ENCODE results near the gene INS. TPM values are rescaled to one million over a fixed set of nuclear protein-coding genes. Genes with fewer than 3 reads are reported as not detected.

The INS gene
- total and polyA plus RNA-seq, 3 donors from 2014 or later, result not detected

DNA sequence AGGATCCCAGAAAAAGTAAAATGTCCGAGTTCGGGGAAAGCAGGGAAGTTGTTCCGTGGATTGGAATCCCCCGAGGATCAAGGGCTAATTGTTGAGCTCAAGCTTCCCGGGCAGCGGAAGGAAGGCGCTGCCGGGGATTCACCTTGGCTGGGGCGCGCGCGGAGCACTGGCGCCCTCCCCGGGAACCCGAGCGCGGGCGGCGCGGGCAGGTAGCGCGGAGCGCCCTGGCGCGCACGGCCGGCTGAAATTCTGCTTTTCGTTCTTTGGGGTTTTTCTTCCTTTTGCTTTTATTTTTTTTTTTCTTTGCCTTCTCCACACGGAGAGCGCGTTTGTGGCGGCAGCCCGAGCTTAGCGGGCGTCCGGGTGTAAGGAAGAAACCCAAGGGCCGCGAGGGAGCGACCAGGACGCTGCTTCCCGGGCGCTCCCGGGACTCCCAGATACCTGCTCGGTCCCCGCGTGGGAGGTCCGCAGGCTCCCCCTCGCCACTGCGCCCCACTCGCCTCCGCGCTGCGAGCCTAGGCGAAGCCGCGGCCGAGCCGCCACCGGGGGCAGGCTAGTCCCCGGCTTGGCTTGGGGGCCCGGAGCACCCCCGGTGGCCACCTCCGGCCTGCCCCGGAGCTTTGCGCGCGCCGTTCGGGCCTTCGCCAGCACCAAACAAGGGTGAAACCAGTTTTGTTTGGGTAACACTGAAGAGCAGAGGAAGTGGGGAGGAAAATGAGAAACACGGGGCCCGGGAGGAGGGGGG, 17.0 kb downstream of the INS start:
- no peaks in the 10 kb centered on the region for H3K36me3 ChIP-seq (ENCODE audit: low read depth, missing control alignments)
- TF ChIP-seq, protein P1, sequence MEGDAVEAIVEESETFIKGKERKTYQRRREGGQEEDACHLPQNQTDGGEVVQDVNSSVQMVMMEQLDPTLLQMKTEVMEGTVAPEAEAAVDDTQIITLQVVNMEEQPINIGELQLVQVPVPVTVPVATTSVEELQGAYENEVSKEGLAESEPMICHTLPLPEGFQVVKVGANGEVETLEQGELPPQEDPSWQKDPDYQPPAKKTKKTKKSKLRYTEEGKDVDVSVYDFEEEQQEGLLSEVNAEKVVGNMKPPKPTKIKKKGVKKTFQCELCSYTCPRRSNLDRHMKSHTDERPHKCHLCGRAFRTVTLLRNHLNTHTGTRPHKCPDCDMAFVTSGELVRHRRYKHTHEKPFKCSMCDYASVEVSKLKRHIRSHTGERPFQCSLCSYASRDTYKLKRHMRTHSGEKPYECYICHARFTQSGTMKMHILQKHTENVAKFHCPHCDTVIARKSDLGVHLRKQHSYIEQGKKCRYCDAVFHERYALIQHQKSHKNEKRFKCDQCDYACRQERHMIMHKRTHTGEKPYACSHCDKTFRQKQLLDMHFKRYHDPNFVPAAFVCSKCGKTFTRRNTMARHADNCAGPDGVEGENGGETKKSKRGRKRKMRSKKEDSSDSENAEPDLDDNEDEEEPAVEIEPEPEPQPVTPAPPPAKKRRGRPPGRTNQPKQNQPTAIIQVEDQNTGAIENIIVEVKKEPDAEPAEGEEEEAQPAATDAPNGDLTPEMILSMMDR (IDR thresholded peaks at IDR 0.05), result no peak
- no peaks in the 10 kb centered on the region for H3K27me3 ChIP-seq
- intact Hi-C loops (cut with DNase I; ENCODE audit: low total_unique reads), result no loop called here
- 2 to 6% methylated on average over 43 to 72 of the region's 72 CpGs for WGBS, 2 donors
- no peak for DNase-seq
- no peaks in the 10 kb centered on the region for H3K9me3 ChIP-seq
- peak overlapping the region; percentile 2 to 27 for H3K4me3 ChIP-seq
- peaks cover 6% of the 10 kb centered on the region for H3K4me1 ChIP-seq
- no peak overlapping the region for H3K27ac ChIP-seq

DNA sequence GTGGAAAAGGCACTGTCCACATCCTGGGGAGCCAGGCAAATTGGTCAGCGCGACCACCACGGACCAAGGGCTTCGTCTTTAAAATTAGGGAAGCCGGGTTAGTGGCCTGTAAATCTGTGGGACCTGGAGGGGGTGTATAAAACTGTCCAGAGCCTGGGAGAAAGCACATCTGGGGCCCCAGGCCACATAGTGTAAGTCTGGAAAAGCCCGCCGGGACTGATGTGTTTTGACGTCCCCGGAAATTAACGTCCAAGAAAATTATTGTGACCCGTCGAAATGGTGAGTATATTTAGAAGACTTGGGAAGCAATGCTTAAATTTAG, 17.6 kb downstream of the INS start:
- intact Hi-C loops (cut with DNase I; ENCODE audit: low total_unique reads), result no loop called here

DNA sequence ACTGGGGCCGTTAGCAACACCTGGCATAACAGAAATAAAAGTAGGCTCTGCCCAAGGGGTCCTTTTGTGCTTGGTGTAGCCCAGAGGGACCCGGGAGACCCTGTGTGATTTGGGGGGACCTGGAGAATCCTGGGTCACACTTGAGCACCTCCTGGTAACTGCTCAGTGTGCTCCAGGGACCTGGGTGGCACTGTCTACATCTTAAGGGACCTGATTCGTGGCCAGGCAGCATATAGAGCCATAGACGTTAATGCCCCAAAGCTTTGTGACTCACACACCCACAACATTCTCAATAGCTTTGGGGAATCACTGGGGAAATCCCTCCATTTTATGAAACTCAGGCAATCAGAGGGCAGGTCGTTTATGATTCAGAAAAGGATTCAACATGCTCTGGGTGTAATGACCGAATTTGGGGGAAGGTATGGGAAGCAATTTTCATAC, 18.2 kb downstream of the INS start:
- no peak overlapping the region for H3K27ac ChIP-seq
- no peaks in the 10 kb centered on the region for H3K36me3 ChIP-seq (ENCODE audit: low read depth, missing control alignments)
- intact Hi-C loops (cut with DNase I; ENCODE audit: low total_unique reads), result no loop called here
- H3K4me1 ChIP-seq, result peaks cover 6% of the 10 kb centered on the region
- TF ChIP-seq, protein P1 (IDR thresholded peaks at IDR 0.05), result no peak
- TF ChIP-seq POLR2A (IDR thresholded peaks at IDR 0.05), result no peak
- no peak for DNase-seq
- 25 to 34% methylated on average over 5 to 6 of the region's 6 CpGs for WGBS, 2 donors
- no peaks in the 10 kb centered on the region for H3K9me3 ChIP-seq
- H3K27me3 ChIP-seq, result no peaks in the 10 kb centered on the region
- H3K4me3 ChIP-seq, result no peak overlapping the region

More for the DNA sequence above, 17.6 kb downstream of the INS start:
- no peaks in the 10 kb centered on the region for H3K9me3 ChIP-seq
- DNase-seq, result no peak
- no peaks in the 10 kb centered on the region for H3K36me3 ChIP-seq (ENCODE audit: low read depth, missing control alignments)
- H3K4me1 ChIP-seq, result peaks cover 6% of the 10 kb centered on the region
- H3K4me3 ChIP-seq, result peak overlapping the region in 1 of 2 donors; percentile 27
- H3K27ac ChIP-seq, result no peak overlapping the region
- H3K27me3 ChIP-seq, result no peaks in the 10 kb centered on the region
- TF ChIP-seq, protein P1 (IDR thresholded peaks at IDR 0.05), result no peak
- no peak for TF ChIP-seq POLR2A (IDR thresholded peaks at IDR 0.05)
- WGBS, 2 donors, result 16 to 20% methylated on average over 12 of the region's 12 CpGs

DNA sequence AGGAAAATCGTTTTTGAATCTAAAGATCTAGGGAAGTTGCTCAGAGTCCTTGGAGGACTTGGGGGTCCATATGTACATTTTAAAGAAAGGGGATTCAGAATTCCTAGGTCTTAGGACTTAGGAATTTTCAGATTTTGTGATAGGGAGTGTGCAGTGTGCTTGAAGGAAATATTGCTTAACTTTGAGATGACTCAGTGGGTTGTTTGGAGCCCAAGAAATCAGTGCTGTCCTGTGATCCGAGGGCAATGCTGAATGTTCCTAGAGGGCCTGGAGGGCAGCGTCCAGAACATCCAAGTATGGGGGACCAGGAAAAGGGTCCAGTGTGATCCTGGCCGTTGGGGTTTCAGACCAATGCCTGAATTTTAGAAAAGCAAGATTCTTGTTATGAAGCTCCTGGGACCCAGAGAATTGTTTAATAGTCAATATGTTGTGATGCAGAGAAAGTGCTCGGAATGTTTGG, 18.7 kb downstream of the INS start:
- intact Hi-C loops (cut with DNase I; ENCODE audit: low total_unique reads), result no loop called here
- TF ChIP-seq POLR2A (IDR thresholded peaks at IDR 0.05), result no peak
- TF ChIP-seq, protein P1 (IDR thresholded peaks at IDR 0.05), result no peak
- Histone ChIP-seq H3K4me1 (peaks cover 10% of the 10 kb centered on the region), H3K27ac (no peak overlapping the region), H3K4me3 (no peak overlapping the region), H3K36me3 (ENCODE audit: low read depth, missing control alignments) (no peaks in the 10 kb centered on the region), H3K9me3 (no peaks in the 10 kb centered on the region), H3K27me3 (no peaks in the 10 kb centered on the region)
- WGBS, 2 donors, result 41 to 49% methylated on average over 5 of the region's 5 CpGs
- DNase-seq, result no peak
